ENCODE measurements around the gene CD96.

Gene CD96

DNA sequence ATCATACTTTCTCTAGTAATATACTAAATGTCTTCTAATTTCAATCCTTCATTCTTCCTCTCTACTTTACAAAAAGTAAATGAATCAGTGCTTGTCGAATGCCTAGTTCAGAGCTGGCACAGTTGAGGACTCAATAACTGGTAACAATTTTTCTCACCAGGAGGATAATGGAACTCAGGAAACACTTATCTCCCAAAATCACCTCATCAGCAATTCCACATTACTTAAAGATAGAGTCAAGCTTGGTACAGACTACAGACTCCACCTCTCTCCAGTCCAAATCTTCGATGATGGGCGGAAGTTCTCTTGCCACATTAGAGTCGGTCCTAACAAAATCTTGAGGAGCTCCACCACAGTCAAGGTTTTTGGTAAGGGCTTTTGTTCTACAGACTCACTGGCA lies 36.9 kb downstream of the CD96 start:
- Histone ChIP-seq H3K79me2 (ENCODE audit: insufficient read depth, low read depth) (no peaks in the 10 kb centered on the region), H3K36me3 (ENCODE audit: insufficient read depth) (no peaks in the 10 kb centered on the region), H3K4me1 (ENCODE audit: low read depth, poor library complexity, severe bottlenecking) (no peaks in the 10 kb centered on the region), H2AFZ (ENCODE audit: low read depth) (no peak overlapping the region), H3K4me3 (IDR thresholded peaks at IDR 0.05; ENCODE audit: insufficient read depth, low read depth, low read length) (no peak overlapping the region), H3K27me3 (ENCODE audit: insufficient read depth, low read depth) (no peaks in the 10 kb centered on the region), H3K9ac (no peak overlapping the region), H3K4me2 (no peak overlapping the region), H4K20me1 (ENCODE audit: insufficient read depth) (no peaks in the 10 kb centered on the region), H3K27ac (no peak overlapping the region)
- TF ChIP-seq, protein P1, sequence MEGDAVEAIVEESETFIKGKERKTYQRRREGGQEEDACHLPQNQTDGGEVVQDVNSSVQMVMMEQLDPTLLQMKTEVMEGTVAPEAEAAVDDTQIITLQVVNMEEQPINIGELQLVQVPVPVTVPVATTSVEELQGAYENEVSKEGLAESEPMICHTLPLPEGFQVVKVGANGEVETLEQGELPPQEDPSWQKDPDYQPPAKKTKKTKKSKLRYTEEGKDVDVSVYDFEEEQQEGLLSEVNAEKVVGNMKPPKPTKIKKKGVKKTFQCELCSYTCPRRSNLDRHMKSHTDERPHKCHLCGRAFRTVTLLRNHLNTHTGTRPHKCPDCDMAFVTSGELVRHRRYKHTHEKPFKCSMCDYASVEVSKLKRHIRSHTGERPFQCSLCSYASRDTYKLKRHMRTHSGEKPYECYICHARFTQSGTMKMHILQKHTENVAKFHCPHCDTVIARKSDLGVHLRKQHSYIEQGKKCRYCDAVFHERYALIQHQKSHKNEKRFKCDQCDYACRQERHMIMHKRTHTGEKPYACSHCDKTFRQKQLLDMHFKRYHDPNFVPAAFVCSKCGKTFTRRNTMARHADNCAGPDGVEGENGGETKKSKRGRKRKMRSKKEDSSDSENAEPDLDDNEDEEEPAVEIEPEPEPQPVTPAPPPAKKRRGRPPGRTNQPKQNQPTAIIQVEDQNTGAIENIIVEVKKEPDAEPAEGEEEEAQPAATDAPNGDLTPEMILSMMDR (conservative IDR thresholded peaks at IDR 0.05; ENCODE audit: low read depth, low read length): no peak

DNA sequence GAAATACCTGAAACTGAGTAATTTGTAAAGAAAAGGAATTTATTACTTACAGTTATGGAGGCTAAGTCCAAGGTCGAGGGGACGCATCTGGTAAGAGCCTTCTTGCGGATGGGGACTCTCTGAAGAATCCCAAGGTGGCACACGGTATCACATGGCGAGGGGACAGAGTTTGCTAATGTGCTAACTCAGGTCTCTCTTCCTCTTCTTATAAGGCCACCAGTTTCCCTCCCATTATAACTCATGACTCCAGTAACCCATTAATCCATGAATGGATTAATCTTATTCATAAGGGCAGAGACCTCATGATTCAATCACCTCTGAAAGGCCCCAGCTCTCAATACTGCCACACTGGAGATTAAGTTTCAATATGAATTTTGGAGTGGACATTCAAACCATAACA lies 37.5 kb downstream of the CD96 start:
- H3K4me2 ChIP-seq: no peak overlapping the region
- H3K27ac ChIP-seq: no peak overlapping the region
- TF ChIP-seq, protein P1 (conservative IDR thresholded peaks at IDR 0.05; ENCODE audit: low read depth, low read length): no peak
- H2AFZ ChIP-seq (ENCODE audit: low read depth): no peak overlapping the region
- H3K27me3 ChIP-seq (ENCODE audit: insufficient read depth, low read depth): no peaks in the 10 kb centered on the region
- H3K4me1 ChIP-seq (ENCODE audit: low read depth, poor library complexity, severe bottlenecking): no peaks in the 10 kb centered on the region
- no peak overlapping the region for H3K9ac ChIP-seq
- H3K79me2 ChIP-seq (ENCODE audit: insufficient read depth, low read depth): no peaks in the 10 kb centered on the region
- H3K36me3 ChIP-seq (ENCODE audit: insufficient read depth): no peaks in the 10 kb centered on the region
- H3K4me3 ChIP-seq (IDR thresholded peaks at IDR 0.05; ENCODE audit: insufficient read depth, low read depth, low read length): no peak overlapping the region
- no peaks in the 10 kb centered on the region for H4K20me1 ChIP-seq (ENCODE audit: insufficient read depth)

DNA sequence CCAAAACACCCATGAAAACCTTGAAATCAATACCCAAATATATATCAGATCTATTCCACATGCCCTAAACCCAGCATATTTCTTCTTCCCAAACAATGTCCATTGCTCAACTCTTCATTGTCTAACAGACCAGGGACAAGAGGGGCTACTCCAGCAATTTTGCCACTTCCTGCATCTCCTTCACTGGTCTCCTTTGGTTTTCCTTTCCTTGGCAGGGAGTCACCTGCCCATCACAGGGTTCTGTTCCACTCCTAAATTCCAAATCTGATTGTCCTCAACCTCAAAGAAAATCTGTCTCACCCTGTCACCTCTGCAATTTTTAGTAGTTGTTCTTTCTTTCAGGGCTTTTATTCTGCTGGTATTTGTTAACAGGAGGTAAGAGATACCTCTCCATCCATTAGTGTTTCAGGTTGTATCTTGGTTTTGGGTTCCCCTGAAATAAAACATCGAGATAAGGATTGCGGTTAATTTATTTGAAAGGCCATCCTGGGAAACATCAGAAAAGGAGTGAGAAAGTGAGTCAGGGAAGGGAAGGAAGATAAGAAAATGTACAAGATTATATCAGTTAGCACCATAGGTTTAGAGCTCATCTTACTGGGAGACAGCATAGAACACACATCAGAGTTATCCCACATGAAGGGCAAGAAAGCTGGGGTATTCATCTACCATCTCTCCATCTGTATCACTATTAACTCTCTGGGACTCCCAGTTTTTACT lies 39.6 kb downstream of the CD96 start:
- H3K27ac ChIP-seq: no peak overlapping the region
- no peak overlapping the region for H3K4me2 ChIP-seq
- H4K20me1 ChIP-seq (ENCODE audit: insufficient read depth): no peaks in the 10 kb centered on the region
- H3K36me3 ChIP-seq (ENCODE audit: insufficient read depth): no peaks in the 10 kb centered on the region
- H3K9ac ChIP-seq: no peak overlapping the region
- no peaks in the 10 kb centered on the region for H3K27me3 ChIP-seq (ENCODE audit: insufficient read depth, low read depth)
- H3K4me1 ChIP-seq (ENCODE audit: low read depth, poor library complexity, severe bottlenecking): no peaks in the 10 kb centered on the region
- H3K79me2 ChIP-seq (ENCODE audit: insufficient read depth, low read depth): no peaks in the 10 kb centered on the region
- H2AFZ ChIP-seq (ENCODE audit: low read depth): no peak overlapping the region
- H3K4me3 ChIP-seq (IDR thresholded peaks at IDR 0.05; ENCODE audit: insufficient read depth, low read depth, low read length): no peak overlapping the region
- TF ChIP-seq, protein P1 (conservative IDR thresholded peaks at IDR 0.05; ENCODE audit: low read depth, low read length): no peak

DNA sequence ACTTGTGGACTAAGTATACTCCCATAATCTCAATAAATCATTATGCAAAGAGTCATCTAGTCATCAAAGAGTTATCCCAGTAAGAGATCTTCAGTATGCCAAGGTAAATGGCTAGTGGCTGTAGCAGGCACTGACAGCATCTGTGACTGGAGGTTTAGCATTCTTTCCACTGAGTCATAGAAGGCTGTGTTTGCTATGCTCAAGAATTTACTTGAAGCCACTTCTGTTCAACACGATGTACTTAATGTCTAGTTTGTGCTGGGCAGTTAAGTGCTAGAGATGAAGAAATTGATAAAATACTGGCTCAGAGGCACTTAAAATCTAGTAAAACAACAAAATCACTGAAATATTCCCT lies 40.1 kb downstream of the CD96 start:
- H3K4me1 ChIP-seq (ENCODE audit: low read depth, poor library complexity, severe bottlenecking): no peaks in the 10 kb centered on the region
- no peak overlapping the region for H3K9ac ChIP-seq

More for the DNA sequence above, 40.1 kb downstream of the CD96 start:
- Histone ChIP-seq H2AFZ (ENCODE audit: low read depth) (no peak overlapping the region), H3K4me3 (IDR thresholded peaks at IDR 0.05; ENCODE audit: insufficient read depth, low read depth, low read length) (no peak overlapping the region), H3K79me2 (ENCODE audit: insufficient read depth, low read depth) (no peaks in the 10 kb centered on the region), H3K36me3 (ENCODE audit: insufficient read depth) (no peaks in the 10 kb centered on the region), H4K20me1 (ENCODE audit: insufficient read depth) (no peaks in the 10 kb centered on the region), H3K4me2 (no peak overlapping the region), H3K27ac (no peak overlapping the region), H3K27me3 (ENCODE audit: insufficient read depth, low read depth) (no peaks in the 10 kb centered on the region)
- TF ChIP-seq, protein P1 (conservative IDR thresholded peaks at IDR 0.05; ENCODE audit: low read depth, low read length): no peak
